HCT116 (cell line): ENCODE measurements around the gene SH3YL1.

Source experiments
- EZH2 ChIP-seq: fragments of 200-600 bp; sonication (generic); IDR thresholded peaks from 2 replicates; pipeline ENCODE4 v1.6.1; 2017; ENCODE audit warnings: antibody characterized with exemption, mixed run types
- POLR2A ChIP-seq: IDR thresholded peaks from 2 replicates; pipeline ENCODE4 v1.7.0; 2011; ENCODE audit warnings: borderline replicate concordance; ENCODE audit not compliant: insufficient read depth, insufficient read length; ENCODE audit errors: extremely low read depth
- POLR2AphosphoS5 ChIP-seq: IDR thresholded peaks from 2 replicates; pipeline ENCODE4 v1.6.1; 2011; ENCODE audit warnings: mild to moderate bottlenecking, low read depth, low read length, moderate library complexity
- RAD21 ChIP-seq: IDR thresholded peaks from 2 replicates; pipeline ENCODE4 v1.6.1; 2012; ENCODE audit warnings: low read depth, mild to moderate bottlenecking
- SP1 ChIP-seq: IDR thresholded peaks from 2 replicates; pipeline ENCODE4 v1.6.1; 2012; ENCODE audit warnings: low read depth
- TF ChIP-seq, protein P1 (sequence below), 3 experiments: fragments of 200-600 bp in 1 of 3; sonication (generic) in 1 of 3; IDR thresholded peaks in 2 of 3; conservative IDR thresholded peaks in 1 of 3; 2 replicates each; pipeline ENCODE4 v1.5.1; 2012 to 2017; ENCODE audit warnings: low read depth in 2 of 3, low read length in 2 of 3, antibody characterized with exemption in 1 of 3, borderline replicate concordance in 1 of 3, control low read depth in 1 of 3, mild to moderate bottlenecking in 1 of 3, mixed read lengths in 1 of 3, mixed run types in 1 of 3, moderate library complexity in 1 of 3; ENCODE audit not compliant: insufficient read depth in 1 of 3
- TF ChIP-seq, protein P2 (sequence below): IDR thresholded peaks from 2 replicates; pipeline ENCODE4 v1.6.1; 2012; ENCODE audit warnings: low read depth

DNA sequence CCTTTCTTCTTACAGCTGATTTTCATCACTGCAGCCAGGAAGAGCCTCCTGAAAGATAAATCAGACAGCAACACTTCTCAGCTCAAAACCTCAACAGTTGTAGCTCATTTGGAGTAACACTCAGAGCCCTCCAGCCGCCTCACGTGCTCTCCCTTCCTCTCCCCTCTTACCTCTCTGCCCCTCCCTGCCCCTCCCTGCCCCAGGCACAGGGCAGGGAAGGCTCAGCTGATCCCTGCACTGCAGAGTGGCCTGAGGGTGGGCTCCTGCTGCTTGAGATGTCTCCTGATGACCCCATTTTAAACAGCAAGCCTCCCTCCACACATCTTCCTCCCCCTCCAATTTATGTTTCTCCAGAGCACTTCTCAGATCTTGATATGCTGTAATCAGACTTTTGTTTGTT lies 54.4 kb downstream of the SH3YL1 start:
- TF ChIP-seq, protein P1, sequence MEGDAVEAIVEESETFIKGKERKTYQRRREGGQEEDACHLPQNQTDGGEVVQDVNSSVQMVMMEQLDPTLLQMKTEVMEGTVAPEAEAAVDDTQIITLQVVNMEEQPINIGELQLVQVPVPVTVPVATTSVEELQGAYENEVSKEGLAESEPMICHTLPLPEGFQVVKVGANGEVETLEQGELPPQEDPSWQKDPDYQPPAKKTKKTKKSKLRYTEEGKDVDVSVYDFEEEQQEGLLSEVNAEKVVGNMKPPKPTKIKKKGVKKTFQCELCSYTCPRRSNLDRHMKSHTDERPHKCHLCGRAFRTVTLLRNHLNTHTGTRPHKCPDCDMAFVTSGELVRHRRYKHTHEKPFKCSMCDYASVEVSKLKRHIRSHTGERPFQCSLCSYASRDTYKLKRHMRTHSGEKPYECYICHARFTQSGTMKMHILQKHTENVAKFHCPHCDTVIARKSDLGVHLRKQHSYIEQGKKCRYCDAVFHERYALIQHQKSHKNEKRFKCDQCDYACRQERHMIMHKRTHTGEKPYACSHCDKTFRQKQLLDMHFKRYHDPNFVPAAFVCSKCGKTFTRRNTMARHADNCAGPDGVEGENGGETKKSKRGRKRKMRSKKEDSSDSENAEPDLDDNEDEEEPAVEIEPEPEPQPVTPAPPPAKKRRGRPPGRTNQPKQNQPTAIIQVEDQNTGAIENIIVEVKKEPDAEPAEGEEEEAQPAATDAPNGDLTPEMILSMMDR (IDR thresholded peaks at IDR 0.05 in 2 of 3, conservative IDR thresholded peaks at IDR 0.05 in 1 of 3; ENCODE audit: borderline replicate concordance in 1 of 3, insufficient read depth in 1 of 3, low read depth in 2 of 3, low read length in 2 of 3), result no peak
- TF ChIP-seq EZH2 (no peak), POLR2A (no peak), SP1 (no peak), POLR2AphosphoS5 (no peak), RAD21 (no peak)
- TF ChIP-seq, protein P2, sequence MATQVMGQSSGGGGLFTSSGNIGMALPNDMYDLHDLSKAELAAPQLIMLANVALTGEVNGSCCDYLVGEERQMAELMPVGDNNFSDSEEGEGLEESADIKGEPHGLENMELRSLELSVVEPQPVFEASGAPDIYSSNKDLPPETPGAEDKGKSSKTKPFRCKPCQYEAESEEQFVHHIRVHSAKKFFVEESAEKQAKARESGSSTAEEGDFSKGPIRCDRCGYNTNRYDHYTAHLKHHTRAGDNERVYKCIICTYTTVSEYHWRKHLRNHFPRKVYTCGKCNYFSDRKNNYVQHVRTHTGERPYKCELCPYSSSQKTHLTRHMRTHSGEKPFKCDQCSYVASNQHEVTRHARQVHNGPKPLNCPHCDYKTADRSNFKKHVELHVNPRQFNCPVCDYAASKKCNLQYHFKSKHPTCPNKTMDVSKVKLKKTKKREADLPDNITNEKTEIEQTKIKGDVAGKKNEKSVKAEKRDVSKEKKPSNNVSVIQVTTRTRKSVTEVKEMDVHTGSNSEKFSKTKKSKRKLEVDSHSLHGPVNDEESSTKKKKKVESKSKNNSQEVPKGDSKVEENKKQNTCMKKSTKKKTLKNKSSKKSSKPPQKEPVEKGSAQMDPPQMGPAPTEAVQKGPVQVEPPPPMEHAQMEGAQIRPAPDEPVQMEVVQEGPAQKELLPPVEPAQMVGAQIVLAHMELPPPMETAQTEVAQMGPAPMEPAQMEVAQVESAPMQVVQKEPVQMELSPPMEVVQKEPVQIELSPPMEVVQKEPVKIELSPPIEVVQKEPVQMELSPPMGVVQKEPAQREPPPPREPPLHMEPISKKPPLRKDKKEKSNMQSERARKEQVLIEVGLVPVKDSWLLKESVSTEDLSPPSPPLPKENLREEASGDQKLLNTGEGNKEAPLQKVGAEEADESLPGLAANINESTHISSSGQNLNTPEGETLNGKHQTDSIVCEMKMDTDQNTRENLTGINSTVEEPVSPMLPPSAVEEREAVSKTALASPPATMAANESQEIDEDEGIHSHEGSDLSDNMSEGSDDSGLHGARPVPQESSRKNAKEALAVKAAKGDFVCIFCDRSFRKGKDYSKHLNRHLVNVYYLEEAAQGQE, result no peak
